GM18868 (cell line): ENCODE measurements around the gene DIS3L2.
A peak's percentile ranks its signal among the peaks of the same experiment; 100 is the strongest.
"Not testable (repeated sequence)": the region's sequence is repeated elsewhere in the genome, so short reads cannot be mapped to it uniquely, and the experiment has no call there.

Experiments
- ATAC-seq: cut with Tn5 transposase; IDR thresholded peaks from one replicate; pipeline ENCODE4 v1.9.1; 2021; ENCODE audit warnings: mild to moderate bottlenecking, moderate library complexity; ENCODE audit not compliant: unreplicated experiment

Gene DIS3L2

DNA sequence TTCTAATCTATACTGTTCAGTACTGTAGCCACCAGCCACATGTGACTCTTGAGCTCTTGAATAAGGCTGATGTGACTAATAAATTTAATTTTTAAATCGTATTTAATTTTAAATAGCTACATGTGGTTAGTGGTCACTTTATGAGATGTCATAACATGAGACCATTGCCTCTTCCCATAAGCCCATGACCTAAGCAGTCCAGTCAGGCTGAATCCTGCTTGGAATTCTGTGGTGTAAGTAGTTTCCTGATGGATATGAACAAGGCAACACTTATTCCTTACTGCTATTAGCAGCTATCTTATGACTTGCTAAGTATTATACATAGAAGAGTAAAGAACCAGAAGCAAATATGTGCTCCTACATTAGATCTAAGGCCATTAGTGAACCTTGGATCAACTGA, 150.0 kb downstream of the DIS3L2 start:
- ATAC-seq, result no peak

DNA sequence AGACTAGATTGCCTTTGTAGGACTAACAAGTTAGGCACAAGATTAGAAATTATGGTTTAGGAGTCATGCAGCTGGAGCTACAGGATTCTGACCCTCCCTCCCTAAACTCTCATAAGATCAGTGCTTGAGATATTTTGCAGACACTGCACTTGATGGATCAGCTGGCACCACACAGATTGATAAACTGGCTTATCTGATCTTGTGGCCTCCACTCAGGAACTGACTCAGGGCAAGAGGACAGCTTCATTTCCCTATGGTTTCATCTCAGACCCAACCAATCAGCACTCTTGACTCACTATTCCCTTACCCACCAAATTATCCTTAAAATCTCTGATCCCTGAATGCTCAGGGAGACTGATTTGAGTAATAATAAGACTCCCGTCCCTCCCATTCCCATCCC, 152.3 kb downstream of the DIS3L2 start:
- no peak for ATAC-seq

DNA sequence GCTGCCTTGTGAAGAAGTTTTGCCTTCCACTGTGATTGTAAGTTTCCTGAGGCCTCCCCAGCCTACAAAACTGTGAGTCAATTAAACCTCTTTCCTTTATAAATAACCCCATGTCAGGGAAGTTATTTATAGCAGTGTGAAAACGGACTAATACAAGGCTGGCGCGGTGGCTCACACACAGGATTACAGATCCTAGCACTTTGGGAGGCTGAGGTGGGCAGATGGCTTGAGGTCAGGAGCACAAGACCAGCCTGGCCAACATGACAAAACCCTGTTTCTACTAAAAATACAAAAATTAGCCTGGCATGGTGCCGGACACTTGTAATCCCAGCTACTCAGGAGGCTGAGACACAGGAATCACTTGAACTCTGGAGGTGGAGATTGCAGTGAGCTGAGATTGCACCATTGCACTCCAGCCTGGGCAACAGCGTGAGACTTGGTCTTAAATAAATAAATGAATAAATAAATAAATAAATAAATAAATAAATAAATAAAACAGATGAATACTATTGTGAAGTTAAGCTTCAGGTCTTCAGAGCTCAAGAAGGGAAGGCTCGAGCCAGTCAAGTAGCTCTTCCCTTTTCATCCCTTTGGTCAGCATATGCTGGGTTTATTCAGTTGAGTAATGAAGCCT, 154.3 kb downstream of the DIS3L2 start:
- ATAC-seq, result not testable (repeated sequence)

DNA sequence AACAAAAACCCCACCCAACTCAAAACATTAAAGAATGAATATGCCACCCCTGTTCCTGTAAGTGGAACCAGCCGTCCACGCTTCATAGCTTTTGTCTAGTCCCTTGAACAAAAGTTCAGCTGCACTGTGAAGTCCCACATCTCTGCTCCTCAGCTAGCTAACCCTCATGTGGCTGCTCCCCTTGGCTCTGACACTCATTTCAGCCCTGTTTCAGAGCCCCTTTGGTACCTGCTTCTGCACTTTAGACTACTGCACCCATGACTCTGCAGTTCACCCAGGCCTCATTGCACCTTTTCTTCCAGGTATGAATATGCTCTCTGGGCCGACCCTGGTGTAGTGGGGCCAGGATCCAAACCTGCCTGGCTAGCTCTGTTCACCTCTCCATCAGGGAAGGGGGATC, 155.3 kb downstream of the DIS3L2 start:
- peak; percentile 57 for ATAC-seq

DNA sequence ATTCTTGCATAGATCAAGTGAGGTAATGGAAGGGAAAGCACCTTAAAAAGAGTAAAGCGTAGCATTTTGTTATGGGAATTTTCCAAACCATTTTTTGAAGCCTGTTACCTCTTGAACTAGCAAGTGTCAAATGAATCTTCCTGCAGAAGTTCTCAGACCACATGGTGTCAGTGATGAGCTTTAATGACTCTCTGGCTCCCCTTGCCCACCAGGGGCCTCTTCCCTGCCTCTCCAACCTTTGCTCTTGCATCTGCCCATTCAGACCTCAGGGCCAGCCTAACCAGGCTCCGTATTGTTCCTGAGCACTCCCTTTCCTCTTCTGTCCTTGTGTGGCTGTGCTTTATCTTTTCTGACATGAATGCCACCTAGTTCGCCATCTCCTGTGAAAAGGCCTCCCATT, 155.9 kb downstream of the DIS3L2 start:
- no peak for ATAC-seq

DNA sequence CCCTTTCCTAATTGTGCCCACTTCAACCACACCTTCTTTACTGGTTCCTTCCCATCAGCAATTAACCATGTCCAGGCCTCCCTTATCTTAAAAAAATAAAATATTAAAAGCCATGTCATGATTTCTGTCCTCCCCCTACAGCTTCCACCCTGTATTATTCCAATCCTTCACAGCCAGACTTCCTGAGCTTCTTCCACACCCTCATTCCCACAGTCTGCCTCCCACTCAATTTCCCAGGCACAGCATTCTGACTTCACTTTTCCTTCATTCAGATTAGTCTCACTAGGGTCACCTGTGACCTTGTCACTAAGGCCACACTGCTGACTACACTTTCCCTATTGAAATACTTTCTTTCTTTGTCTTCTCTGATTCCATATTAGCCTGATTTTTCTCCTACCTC, 159.4 kb downstream of the DIS3L2 start:
- no peak for ATAC-seq

DNA sequence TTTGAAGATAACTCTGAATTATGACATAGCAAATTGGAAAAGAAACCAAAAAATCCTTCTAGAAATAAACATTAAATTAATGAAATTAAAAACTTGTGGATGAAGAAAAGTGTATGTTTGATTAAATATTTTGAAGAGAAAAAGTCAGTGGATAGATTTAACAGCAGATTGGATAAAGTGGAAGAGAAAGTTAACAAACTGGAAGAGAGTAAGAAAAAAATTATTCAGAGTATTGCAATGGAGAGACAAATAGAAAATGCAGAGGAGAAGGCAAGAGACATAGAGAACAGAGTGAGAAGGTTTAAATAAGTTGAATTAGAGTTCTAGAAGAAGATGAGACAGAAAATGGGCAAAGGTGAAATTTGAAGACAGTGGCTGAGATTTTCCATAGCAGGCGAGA, 162.8 kb downstream of the DIS3L2 start:
- ATAC-seq, result no peak

DNA sequence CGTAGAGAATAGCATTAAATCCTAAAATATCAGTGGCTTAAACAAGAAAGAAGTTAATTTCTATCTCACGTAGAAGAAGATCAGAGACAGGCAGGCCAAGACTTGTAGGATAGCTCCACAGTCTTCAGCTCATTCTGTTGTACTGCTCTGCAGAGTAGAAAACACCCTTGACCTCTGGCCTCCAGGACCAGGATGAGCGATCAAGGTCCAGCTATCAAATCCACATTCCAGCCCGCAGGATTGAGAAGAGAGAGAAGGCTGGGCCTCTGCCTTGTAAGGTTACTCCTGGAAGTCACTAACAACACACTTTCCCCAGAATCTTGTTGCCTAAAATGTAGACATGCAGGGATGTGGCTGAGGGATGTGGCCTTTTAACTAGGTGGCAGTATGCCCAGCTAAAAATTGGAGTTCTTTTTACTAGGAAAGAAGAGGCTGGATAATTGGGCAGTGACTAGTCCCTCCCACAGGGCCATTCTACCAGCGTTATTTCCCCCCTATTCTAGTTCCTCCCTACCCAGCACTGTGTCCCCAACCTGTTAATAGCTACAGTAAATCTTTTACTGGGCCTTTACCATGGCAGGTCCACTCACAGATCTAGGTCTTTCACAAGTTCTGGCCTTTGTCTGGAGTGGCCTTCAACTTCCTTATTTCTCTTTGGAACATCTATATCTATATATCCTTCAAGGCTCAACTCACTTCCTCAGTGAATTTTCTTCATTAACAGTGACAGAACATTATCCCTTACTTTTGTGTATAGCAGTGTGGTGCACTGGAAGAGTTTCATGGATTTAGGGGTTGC, 165.0 kb downstream of the DIS3L2 start:
- no peak for ATAC-seq

DNA sequence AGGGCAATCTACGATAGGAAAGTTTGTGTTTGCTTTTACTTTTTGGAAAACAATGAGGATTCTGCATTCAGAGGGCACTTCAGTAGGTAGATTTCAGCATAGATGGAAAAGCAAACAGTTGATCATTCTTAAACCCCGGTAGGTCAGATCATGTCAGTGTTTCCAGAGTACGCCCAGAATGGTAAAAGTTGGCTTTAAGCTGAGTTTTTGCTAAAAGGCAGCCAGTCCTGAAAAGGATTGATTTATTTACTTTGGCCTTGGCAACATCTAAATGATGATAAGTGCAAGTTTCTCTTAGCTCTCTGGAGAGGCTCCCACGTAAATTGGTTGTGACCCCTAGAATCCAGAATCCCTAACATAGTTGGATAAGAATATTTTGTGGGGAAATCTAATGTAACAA, 168.0 kb downstream of the DIS3L2 start:
- no peak for ATAC-seq

DNA sequence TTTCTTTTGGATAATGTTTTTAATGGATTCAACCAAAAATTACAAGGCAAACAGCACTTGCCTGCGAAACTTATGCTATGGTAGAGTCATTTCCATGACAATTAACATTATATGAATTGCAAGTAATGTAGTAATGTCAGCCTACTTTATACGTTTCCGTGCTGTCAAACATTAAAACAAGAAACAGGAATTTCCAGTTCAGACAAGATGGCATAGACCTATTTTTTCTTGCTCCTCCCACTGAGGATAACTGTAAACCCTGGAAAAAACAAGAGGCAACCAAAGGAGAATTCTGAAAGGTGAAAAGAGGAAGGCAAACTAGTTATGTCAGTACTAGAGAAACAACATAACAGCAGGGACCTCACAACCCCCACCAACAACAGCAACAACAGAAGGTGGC, 170.7 kb downstream of the DIS3L2 start:
- no peak for ATAC-seq

DNA sequence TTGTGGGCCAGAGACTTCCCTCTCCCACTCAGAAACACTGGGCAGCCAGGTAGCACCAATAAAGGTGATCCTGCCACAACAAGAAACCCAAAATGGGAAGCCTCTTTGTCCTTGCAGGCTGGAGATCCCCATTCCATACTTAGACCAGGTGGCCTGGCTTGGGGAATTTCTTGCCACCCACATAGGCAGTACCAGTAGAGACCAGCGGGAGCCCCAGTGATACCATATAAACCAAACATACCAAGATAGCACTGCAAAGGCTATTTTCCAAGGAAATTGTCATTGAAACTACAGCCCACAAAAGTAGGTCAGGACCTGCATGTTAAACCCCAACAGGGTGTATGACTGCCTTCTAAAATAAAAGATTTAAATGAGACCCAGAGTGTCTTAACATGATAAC, 171.6 kb downstream of the DIS3L2 start:
- ATAC-seq, result no peak

DNA sequence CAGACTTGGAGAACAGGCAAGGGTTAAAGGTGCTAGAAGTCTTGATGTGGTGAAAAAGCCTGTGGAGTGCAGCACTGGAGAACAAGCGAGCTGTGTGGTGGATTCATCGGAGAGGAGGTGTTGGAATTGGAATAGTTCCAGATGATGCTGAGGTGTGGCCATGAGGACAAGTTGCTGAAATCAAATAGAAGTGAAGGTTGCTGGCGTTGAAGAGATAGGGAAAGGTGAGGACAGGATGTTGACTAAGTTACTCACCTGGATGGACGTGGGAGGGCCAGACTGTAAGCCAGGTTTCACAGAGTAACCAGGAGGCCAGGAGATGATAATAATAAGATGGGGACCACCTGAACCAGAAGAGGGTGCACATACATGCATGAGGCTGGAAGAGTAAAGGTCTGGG, 173.4 kb downstream of the DIS3L2 start:
- no peak for ATAC-seq

DNA sequence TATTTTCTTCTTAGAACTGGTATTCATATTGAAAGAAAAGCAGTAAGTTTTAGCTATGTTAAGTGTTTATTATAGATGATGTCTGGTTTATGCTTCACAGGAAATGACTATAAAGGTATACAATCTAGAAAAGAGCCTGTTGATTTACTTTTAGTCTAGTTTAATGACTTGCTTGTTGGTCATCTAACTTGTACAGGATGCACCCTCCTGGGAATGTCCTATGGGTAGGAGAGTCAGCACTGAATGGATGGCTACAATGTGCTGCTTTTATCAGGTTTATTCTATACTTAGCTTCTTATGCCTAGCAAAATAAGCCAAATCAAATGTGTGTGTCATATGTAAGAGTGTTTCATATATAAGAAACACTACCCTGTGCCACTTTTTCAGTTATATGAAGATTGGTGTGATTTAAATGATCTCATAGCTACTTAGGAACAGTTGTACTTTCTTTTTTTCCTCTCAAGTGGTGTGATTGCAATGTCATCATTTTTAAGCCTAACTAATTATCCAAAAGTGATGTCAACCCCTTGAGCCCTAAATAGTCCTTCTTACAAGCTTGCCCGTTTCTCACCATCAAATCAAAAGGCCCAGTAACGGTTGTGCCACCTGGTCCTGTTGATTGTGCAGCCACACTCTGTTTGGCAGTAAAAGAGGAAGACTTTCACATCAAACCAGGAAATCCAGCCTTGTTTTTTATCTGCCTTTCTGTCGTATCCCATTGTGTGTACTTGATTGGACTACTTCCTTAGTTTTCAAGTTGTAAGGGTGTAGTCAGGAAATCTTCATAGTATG, 176.0 kb downstream of the DIS3L2 start:
- ATAC-seq, result no peak

DNA sequence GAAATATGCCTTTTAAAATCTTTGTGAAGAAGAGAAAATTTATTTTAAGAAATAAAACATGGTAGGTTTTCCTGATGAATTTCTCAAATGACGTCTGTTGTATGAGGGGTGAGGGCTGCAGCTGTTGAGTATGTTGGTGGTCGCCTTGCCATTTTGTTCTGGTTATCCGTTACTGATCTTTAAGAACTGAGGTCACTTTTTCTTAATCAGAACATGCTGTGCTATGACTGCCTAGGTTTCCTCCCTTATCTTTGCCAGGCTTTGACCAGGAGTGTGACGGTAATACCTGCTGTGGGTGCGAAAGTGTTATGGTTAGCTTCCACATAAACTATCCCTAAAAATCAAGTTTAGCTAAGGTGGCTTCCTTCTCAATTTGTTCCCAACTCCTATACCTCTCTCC, 176.9 kb downstream of the DIS3L2 start:
- no peak for ATAC-seq

DNA sequence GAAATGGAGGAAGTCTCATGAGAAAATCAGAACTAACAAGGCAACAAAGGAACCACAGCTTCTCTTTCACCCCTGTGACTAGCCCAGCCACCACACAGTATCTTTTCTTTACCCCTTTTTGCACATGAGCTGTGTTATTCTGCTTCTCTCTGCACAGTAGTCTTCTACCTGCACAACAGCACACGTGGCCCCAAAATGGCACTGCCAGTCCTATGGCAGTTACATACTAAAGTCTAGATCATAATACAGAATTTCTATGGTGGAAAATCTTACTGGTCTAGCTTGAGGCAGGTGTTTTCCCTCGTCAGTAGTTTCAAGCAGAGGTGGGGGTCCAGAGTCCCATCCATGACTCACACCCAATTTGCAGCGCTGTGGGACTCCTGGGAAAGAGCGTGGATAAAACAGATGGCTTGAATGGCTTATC, 177.7 kb downstream of the DIS3L2 start:
- no peak for ATAC-seq

DNA sequence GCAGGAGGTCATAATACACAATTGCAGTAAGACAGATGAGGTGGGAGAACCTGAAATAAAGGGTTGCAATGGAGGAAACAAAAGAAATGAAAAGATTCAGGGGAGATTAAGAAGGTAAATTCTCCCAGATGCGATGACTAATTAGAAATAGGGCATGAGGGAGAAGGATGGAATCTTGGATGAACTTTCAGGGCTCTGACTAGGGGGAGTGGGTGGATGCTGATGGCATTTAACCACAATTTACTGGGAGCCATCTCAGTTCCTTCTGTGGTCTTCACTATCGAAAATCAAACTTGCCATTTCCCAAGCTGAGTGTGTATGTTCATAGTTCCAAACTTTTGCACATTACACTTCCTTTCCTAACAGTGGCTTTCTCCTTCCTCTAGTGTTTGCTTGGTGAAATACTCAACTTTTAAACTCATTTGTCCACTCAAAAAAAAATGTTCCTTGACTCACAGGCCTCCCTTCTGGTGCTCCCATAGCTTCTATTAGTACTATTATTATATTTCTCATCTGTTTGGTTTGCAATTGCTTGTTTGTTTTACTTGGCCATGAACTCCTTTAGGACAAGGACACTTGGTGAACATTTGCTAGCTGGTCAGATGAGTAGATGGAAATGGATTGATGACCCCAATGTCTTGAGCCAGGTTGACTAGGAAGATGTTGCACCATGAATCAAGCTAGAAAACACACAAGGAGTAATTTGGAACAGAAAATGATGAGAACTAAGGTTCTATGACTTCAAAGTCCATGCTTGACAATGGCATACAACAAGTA, 178.5 kb downstream of the DIS3L2 start:
- no peak for ATAC-seq

DNA sequence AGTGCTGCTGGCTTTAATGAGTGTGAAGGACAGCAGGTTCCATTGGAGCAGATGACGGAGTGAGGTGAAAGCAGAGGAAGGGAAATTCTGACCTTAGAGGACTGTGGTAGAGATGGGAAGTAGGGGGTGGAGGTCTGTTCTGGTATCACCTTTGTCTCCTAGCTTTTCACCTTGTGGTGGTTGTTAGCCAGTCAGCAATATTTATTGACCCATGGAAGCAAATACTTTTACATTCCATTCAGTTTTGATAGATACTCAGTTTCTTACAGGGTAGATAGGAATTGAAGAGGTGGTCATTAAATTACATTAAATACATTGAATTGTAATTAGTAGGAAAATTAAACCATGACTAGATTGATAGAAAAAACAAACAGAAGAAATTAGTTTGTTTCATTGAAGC, 180.1 kb downstream of the DIS3L2 start:
- ATAC-seq, result no peak

DNA sequence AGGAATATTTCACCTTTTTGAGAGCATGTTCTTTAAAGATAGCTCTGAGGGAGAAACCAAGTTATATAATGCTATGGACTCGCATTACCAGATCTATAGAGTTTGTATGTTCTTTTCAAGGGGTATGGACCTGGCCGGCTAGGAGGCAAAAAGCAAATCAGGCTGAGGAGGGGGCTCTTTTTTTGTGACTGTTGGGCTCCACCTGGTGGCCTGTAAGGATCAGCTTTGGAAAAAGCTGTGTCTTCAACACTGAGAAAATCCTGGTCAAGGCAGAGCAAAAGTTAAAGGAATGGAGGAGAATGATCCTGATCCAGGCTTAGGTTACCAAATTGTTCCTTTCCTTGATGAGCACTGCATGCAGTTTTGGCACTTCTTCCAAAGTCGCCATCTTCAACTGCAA, 180.5 kb downstream of the DIS3L2 start:
- no peak for ATAC-seq

DNA sequence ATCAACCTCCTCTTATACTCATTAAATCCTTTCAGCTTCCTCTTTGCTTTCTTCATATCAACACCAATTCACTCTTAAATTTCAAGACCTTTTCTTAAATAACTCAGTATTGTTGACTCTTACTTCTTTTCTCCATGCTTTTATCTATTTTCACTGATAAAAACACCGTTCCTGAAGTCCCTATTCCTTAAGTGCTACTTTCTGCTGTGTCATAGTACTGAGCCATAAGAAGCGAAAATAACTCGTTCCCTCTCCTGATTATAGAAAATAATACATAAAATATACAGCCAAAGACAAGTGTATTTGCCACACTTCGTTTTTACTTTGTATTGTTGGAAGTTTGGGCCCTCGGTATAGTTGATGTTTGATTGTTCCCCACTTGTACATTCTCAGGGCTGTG, 181.0 kb downstream of the DIS3L2 start:
- no peak for ATAC-seq

DNA sequence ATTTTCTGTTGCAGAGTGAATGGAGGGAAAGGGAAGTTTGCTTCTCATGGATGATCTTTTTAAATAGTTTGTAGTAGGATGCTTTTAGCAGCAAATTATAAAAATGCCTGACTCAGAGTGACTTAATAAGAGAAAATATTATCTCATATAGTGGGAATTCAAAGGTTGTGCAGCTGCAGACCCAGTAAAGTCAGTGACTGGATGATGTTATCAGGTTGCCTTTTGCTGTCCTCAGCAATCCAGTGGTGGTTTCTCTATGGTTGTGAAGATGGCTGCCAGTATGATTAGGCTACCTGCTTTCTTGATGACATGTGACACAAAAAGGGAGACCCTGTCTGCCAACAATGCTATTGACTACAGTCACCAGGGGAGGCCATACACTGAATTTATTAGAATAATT, 184.8 kb downstream of the DIS3L2 start:
- ATAC-seq, result no peak

DNA sequence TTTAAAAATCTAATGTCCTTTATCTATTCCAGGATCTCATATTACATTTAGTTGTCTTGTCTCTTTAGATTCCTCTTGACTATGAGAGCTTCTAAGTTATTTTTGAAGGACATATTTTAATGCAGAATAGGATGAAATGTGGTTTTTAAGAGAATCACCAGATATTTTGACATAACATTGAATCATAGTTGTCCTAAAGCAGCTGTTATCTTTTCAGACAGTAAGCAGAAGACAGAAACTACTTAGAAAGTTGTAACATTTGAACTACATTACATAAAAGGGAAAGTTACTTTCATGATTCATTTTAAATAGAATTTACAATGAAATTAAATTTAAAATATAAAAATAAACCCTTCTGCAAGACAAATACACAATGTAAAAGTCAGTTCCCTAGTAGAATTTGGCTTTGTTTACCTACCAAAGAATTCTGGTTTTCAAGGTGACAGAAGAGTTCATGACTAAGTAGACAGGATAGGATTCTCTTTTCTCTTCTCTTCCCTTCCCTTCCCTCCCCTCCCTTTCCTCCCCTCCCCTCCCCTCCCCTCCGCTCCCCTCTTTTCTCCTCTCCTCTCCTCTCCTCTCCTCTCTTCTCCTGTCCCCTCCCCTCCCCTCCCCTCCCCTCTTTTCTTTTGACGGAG, 186.0 kb downstream of the DIS3L2 start:
- ATAC-seq, result no peak
